ENCODE measurements around the gene ZNF229.
"Not testable (repeated sequence)": the region's sequence is repeated elsewhere in the genome, so short reads cannot be mapped to it uniquely, and the experiment has no call there.

ZNF229 gene

DNA sequence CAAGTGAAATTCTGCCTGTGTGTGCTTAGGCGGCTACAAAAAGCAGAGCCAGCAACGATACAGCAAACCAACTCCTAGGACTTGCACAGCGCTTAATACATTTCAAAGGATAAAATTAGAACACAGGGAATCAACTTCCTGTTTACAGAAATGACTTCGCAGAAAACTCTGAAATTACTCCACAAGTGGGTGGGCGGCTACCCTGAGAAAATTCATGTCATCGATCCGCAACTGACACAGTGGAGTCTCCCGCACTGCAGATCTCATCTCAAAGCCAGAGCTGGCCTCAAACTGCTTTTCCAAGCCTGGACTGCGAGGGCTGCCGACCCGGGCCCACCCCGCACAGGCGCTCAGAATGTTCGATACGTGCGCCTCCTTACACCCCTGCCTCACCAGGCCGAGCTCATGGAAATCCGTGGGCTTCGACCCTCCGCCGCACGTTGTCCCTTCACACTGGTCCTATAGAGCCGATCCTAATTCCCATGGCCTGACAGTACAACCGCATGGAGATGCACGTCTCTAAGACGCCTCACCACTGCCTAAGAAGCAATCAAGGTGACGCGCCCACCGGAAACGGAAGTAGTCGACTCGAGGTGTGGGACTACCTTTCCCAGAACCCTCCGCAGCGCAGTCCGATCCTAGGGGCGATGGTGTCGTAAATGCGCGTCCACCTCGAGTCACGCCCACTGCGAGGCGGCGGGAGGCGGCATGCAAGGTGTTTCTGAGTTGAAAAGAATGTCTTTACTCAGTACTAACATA is at the start of gene ZNF229:
Gene ZNF229, minus strand, starts transcription at position 557 of the 759 bp plus-strand sequence. CDS start 5,625 bp downstream, outside the sequence.
- peak; percentile 61 to 66 for DNase-seq (ENCODE audit: low read depth in 2 of 2)

DNA sequence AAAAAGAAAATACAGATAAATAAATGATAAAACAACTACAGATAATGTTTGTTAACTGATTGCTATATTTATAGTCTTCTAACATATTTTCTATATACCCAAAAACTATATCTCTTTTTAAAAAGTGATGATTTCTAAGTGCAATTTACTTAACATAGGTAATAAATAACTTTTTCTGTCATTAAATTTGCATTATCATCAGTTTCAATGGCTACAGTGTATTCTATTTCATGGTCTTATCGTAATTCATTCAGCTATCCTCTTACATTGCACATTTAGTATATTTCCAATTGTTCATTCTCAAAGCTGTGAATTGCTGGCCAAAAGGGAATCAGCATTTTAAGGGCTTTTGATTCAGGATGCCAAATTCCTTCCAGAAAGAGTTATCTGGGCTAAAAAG is 48.4 kb upstream of the ZNF229 start:
- DNase-seq (ENCODE audit: low read depth in 2 of 2): no peak

DNA sequence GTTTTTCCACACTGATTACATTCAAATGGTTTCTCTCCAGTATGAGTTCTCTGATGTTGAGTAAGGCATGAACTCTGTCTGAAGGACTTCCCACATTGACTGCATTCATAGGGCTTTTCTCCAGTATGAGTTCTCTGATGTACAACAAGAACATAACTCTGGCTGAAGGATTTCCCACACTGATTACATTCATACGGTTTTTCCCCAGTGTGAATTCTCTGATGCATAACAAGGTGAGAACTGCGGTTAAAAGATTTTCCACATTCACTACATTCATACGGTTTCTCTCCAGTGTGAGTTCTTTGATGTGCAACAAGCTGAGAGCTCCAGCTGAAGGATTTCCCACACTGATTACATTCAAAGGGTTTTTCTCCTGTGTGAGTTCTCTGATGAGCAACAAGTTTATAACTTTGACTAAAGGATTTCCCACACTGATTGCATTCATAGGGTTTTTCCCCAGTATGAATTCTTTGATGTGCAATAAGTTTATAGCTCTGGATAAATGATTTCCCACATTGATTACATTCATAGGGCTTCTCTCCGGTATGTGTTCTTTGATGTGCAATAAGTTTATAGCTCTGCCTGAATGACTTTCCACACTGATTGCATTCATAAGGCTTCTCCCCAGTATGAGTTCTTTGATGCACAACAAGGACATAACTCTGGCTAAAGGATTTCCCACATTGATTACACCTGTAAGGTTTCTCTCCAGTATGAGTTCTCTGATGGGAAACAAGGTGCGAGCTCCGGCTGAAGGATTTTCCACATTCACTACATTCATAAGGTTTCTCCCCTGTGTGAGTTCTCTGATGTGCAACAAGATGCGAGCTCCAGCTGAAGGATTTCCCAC is 28.5 kb upstream of the ZNF229 start:
- DNase-seq (ENCODE audit: low read depth in 2 of 2): no peak

DNA sequence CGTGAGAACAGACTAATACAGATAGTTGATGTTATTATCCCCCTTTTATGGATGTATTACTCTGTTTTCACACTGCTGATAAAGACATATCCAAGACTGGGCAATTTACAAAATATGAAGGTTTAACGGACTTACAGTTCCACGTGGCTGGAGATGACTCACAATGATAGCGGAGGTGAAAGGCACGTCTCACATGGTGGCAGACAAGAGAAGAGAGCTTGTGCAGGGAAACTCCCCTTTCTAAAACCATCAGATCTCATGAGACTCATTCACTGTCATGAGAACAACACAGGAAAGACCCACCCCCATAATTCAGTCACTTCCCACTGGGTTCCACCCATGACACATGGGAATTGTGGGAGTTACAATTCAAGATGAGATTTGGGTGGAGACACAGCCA is 20.5 kb upstream of the ZNF229 start:
- not testable (repeated sequence) for DNase-seq (ENCODE audit: low read depth in 2 of 2)

DNA sequence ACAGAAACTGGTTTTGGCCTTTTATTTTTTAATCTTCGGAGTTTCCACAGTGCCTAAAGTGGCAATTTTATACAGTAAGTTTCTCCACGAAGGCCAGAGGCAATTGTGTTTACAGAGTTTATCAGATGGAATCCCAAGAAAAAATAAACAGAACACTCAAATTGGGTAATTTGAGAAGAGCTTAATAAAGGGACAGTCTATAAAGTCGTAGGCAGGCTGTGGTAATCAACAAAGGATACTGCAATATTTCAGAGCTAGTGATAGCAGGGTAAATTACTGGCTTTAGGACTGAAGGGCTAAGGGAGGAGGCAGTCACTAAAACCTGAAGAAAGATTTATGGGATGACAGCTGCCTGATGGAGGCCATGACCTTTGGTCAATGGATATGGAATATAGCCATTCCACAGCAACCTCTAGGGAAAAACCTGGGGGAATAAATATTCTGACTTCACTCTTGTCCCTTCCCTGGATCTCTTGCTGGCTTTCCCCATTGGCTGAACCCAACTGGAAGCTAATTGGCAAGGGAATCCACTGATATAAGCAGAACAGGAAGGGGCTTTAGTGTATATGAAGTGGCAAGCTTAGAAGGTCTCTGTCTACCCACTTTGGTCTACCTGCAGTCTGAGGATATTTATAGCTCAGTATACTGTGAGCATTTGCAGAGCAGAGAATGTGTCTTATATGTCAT is 14.5 kb upstream of the ZNF229 start:
- DNase-seq (ENCODE audit: low read depth in 2 of 2): not testable (repeated sequence)

DNA sequence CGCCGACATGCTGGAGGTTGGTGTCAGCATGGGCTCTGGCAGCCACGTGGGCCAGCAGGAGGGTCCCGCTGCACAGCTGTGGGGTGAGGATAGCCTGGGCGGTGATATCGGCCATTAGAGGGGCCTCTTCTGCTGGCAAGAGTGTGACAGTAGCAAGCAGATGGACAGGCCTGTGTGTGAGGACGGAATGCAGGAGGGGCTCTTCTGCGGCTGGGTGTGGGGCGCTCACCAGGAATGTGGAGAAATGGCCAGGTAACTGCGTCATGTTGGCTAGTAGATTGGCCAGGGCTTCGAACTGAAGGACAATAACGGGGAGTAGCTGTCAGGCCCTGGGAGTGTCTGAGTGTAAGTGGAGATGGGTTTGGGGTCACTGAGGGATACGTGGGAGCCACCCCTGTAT is 7.7 kb upstream of the ZNF229 start:
- DNase-seq (ENCODE audit: low read depth in 2 of 2): not testable (repeated sequence)

DNA sequence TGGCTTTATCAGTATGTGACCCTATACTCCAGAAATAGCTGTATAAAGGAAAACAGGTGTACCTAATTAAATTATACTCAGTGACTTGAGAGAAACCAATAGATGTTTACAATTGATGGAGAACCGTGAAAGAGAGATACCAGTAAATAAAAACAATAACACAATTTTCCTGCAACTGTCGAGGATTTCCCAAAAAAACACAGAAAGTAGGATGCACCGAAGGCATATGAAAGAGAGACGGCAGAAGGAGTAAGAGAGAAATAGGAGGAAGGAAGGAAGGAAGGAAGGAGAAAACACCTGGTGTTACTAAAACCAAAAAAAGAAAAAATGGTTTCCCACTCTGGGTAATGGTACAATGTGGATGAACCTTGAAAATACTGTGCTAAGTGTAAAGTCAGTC is 6.8 kb upstream of the ZNF229 start:
- DNase-seq (ENCODE audit: low read depth in 2 of 2): no peak

DNA sequence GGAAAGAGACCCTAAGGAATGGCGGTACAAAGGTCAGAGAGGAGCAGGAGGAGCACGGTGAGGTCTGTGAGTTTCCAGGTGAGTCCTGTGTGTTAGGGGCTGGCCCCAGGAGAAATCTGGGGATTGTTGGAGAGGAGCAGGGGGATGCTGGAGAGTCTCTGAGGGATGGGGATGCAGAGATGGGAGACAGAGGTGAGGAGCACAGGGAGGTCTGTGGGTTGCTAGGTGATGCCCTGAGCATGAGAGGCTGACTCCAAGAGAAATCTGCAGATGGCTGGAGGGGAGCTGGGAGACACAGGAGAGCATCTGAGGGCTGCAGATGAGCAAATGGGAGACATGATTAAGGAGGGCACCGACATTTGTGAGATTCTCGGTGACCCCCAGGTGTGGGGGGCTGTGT is 4.1 kb upstream of the ZNF229 start:
- no peak for DNase-seq (ENCODE audit: low read depth in 2 of 2)

DNA sequence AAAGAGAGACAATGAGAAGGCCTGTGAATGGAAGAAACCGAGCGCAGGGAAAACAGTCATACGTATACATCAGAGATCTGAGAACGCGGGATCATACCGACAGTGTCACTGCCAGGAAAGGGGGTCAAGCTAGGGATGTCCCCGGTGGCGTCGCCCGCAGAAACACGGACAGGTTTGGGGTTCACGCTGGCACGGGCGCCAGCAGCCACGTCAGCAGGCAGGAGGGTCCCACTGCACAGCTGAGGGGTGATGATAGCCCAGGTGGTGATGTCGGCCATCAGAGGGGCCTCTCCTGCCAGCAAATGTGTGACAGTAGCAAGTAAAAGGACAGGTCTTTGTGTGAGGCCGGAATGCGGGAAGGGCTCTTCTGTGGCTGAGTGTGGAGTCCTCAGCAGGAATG is 3.4 kb upstream of the ZNF229 start:
- DNase-seq (ENCODE audit: low read depth in 2 of 2): no peak

DNA sequence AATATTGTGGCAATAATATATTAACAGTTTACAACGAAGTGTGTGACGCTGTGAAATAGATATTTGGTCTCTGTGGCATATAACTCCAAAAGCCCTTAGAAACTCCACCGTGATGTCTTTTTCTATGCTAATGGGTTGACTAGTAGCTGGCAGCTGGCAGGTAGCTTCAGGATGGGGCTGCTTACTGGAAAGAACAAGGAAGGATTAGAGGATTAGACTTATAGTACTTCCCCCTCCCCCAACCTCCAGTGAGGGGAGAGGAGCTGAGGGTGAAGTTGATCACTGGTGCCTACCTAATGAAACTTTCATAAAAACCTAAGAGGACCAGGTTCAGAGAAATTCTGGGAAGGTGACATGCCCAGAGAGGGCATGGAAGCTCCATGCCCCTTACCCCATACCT is 9.8 kb downstream of the ZNF229 start:
- DNase-seq (ENCODE audit: low read depth in 2 of 2): no peak

DNA sequence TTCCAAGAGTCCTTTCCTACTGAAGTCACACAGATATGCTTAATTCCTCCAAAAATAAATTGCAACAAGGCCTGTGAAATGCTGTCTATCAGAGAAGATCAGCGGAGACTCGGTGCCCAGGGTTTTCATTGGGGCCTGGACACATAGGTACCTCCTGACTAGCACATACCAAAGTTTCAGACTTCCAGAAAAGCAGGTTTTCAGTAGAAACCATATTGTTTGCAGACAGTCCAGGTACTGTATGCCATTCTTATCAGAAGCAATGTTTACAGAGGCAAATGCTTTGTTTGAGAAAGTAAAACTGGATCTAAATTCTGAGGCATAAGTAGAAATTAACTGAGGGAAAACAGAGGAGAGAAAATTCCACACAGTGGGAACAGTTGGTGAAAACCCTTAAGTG is 12.8 kb downstream of the ZNF229 start:
- no peak for DNase-seq (ENCODE audit: low read depth in 2 of 2)

DNA sequence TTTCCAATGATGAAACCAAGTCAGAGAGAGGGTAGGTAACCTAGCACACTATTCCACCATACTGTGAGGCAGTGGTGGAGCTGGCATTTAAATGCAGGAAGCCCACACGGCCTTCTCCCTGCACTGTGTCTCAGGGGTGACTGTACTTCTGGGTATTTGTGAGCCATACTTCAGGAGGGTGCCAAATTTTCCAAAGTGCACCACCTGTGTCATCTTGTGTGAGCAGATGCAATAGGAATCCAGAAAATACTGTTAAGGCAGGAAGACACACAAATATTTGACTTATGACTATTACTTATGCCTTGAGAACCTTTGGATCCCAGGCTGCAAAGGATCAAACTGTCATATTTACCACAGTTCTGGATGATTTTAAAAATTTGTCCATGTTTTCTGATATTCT is 17.3 kb downstream of the ZNF229 start:
- no peak for DNase-seq (ENCODE audit: low read depth in 2 of 2)

DNA sequence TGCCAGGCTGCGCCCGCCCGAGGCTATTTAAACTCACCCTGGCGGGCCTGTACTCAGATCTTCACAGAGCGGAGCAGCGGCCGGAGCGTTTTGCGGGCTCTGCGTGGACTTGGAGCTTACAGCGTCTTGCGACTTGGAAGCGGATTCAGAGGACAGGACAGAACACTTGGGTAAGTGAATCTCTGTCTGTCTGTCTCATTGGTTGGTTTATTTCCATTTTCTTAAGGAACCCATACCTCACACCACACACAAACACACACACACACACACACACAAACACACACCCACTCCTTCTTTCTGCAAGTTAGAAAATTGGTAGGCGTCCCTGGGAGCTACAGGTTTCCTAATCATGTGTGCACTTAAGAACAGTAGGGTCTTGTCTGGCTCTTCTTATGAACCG is 32.7 kb downstream of the ZNF229 start:
- not testable (repeated sequence) for DNase-seq (ENCODE audit: low read depth in 2 of 2)

DNA sequence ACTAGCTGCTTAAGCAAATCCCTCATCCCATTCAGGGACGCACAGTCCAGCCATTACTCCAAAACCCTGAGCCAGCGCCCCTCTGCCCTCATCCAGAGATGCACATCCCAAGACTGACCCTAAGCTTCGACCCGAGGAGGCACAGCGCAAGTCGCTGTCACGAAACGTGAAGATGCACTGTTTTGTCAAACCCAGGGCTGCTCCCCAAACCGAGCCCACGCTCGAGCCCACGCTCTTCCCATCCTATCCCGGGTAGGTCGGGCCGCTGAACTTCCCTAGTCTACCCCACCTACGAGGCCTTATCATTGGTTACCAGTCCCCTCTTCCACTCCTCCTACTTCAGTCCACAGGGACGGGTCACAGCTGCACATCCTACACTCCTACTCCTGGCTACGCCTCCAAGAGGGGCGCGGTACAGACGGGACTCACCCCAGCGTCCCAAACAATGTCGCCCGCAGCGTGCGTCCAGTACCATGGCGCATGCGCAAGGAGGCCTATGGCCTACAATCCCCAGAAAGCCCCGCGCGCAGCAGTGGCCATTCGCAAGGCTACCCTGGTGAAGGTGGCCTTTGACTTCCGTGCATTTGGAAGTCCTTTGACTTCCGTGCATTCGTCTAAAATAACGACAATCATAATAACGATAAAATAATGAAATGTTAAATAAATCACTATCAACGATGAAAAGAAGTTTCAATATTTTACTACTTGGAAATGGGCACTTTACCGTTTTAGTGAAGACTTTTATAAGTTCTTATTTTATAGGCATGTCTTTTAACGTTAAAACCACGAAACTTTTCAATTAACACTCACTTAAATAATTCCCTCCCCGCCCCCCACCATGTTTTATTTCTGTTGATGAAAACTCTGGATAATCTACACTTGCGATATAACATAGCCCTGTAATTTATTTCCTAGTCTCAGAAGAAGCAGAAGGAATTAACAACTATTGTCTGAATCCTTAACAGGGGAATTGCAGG is 46.8 kb downstream of the ZNF229 start, which contains the start of gene ZNF285:
Gene ZNF285, minus strand, starts transcription at position 470 of the 977 bp plus-strand sequence. CDS start 4,395 bp downstream, outside the sequence.
- peak; percentile 64 to 72 for DNase-seq (ENCODE audit: low read depth in 2 of 2)

DNA sequence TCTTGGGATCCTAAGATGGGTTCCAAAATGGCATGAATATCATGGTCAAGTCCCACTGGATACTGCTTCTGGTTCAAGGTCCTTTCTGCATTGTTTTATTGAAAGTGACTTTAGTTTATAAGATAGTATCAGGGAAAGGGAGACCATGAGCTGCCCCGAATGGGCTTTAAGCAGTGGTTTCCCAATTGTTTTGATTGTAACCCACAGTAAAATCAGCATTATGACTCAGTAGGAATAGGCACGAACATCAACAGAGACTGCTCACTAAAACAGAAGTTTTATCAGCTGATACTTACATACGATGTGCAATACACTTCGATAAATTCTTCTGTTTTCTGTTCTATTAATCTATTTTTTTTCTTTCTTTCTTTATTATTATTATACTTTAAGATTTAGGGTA is 59.0 kb downstream of the ZNF229 start:
- DNase-seq (ENCODE audit: low read depth in 2 of 2): not testable (repeated sequence)

Data from stimulated activated CD4-positive, alpha-beta T cell treated with anti-CD3 and anti-CD28 coated beads, Interleukin-15, amount 100 ng/mL, for 48 hours (primary cell).